Stimulated activated CD4-positive, alpha-beta T cell treated with anti-CD3 and anti-CD28 coated beads, Interleukin-1b, Interleukin-23, amount 100 ng/mL, for 4 hours (primary cell): ENCODE data around the gene CSNK1D.

Experiments
- DNase-seq, 2 donors: peaks; one replicate each; pipeline ENCODE4 v3.0.0-alpha.2; 2020; ENCODE audit warnings: low read depth in 2 of 2

Gene CSNK1D

GRCh38 chr17:82295472-82295814 is 21.9 kb upstream of the CSNK1D start:
- no peak for DNase-seq

GRCh38 chr17:82294064-82294773 is 20.7 kb upstream of the CSNK1D start:
- DNase-seq: no peak

- peak; percentile 83 to 84 for DNase-seq
Observed at GRCh38 chr17:82292251-82293154, 19.0 kb upstream of the CSNK1D start.

- DNase-seq: no peak
Observed at GRCh38 chr17:82291582-82292250, 18.2 kb upstream of the CSNK1D start.

GRCh38 chr17:82287868-82288801 is 14.6 kb upstream of the CSNK1D start:
- no peak for DNase-seq

- no peak for DNase-seq
Observed at GRCh38 chr17:82287013-82287867, 13.7 kb upstream of the CSNK1D start.

GRCh38 chr17:82285141-82285540 is 11.6 kb upstream of the CSNK1D start:
- DNase-seq: no peak

GRCh38 chr17:82283208-82283749 is 9.8 kb upstream of the CSNK1D start:
- DNase-seq: no peak

GRCh38 chr17:82282239-82283207 is 9.0 kb upstream of the CSNK1D start:
- no peak for DNase-seq

- peak; percentile 37 to 47 for DNase-seq
Observed at GRCh38 chr17:82281502-82282238, 8.2 kb upstream of the CSNK1D start.

GRCh38 chr17:82281076-82281475 is 7.6 kb upstream of the CSNK1D start:
- DNase-seq: no peak

- DNase-seq: no peak
Observed at GRCh38 chr17:82280537-82280936, 7.0 kb upstream of the CSNK1D start.

- no peak for DNase-seq
Observed at GRCh38 chr17:82278786-82279391, 5.4 kb upstream of the CSNK1D start.

GRCh38 chr17:82278308-82278707 is 4.8 kb upstream of the CSNK1D start:
- DNase-seq: no peak

- no peak for DNase-seq
Observed at GRCh38 chr17:82277851-82278250, 4.4 kb upstream of the CSNK1D start.

- DNase-seq: no peak
Observed at GRCh38 chr17:82276938-82277337, 3.4 kb upstream of the CSNK1D start.

- DNase-seq: no peak
Observed at GRCh38 chr17:82275326-82275725, 1.8 kb upstream of the CSNK1D start.
